OCI-M2 (cell line): ENCODE measurements around the gene KIF5A.

ENCODE experiments used
- DNase-seq: peaks from one replicate; lab custom pipeline; 2025; ENCODE audit not compliant: unreplicated experiment; lab: John Stamatoyannopoulos, UW

KIF5A gene

GRCh38 chr12:57519796-57520052 lies 30.1 kb upstream of the KIF5A start:
- no peak for DNase-seq

DNA sequence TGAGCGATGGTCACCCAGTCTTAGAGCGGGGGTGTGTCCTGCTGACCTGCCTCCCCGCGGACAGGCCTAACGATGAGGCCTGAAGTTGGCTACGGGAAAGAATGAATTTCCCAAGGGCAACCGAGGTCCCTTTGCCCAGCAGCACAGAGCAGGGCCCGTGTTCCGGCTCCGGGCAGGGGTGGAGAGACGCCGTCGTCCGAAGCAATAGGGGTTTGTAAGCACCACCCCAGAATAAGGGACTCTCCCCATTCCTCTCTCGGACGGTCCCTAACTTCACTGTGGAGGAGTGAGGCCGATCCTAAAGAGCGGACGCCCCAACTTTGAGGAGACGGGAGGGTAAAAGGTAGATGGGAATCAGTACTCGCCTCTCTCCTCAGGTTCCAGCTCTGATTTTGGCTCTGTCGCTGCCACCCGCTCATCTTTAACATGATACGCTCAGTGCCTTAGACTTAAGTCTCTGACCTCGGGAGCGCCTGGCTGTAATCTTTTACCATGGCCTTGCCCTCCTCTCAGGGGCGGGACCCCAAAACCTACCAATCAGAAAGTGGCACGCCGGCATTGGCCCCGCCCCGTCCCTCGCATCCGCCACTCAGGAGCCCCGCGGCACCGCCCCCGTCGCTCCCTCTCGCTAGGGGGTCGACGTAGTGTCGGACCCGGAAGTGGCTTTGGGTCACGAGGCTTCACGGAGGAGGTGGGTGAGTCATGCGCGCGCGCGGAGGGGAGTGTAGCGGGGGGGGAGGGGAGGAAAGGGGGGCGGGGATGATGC lies 29.6 kb upstream of the KIF5A start, which contains the start of gene DDIT3:
TSS of gene DDIT3 (minus strand) at position 462 of the 766 bp plus-strand sequence. CDS start 3,108 bp downstream, outside the sequence.
- peak; percentile 80 for DNase-seq

GRCh38 chr12:57521525-57522010 lies 28.3 kb upstream of the KIF5A start:
- DNase-seq: no peak

DNA sequence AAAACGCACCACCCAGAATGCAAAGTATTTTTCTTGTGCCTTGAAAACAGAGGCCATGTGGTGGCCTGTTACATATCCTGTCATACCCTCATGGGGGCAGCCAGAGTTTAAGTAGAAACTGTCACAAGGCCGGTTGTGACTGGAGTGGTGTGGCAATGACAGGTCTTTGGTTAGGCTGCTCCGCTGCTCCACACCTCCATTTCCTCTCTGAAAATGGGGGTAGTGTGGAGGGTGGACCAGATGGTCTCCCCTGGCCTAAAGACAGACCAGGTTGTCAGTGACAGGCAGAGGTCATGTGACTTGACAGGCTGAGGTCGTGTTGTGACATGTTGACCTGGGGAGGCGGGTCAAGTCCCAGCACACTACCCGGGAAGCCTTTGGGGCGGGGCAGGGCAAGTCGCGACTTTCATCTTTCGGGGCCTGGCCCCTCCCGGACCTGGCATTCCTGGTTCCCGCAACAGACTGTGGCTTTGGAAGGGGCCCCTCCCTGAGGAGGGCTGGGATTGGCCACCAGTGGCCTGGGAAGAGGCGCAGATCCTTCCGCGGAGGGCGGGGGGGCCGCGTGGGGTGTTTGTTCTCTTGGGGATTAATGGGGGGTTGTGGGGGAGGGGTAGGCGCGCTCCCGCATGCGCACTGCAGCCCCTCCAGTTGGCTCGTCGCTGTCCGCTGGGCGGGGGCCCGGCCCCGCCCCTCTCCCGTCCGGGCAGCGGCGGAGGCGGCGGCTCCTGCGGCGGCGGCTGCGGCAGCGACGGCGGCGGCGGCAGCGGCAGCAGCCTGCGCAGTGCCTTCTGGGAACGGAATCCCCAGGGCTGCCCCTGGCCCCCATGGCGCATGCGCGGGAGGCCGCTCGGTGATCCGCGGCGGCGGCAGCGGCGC lies 27.6 kb upstream of the KIF5A start, which contains the start of gene MBD6:
TSS of gene MBD6 (plus strand) at position 814 of the 876 bp plus-strand sequence. CDS start 1,480 bp downstream, outside the sequence.
- peak; percentile 63 for DNase-seq

- no peak for DNase-seq
Observed at GRCh38 chr12:57522887-57523705, 26.7 kb upstream of the KIF5A start.

GRCh38 chr12:57523706-57524614 lies 25.9 kb upstream of the KIF5A start:
- no peak for DNase-seq

DNA sequence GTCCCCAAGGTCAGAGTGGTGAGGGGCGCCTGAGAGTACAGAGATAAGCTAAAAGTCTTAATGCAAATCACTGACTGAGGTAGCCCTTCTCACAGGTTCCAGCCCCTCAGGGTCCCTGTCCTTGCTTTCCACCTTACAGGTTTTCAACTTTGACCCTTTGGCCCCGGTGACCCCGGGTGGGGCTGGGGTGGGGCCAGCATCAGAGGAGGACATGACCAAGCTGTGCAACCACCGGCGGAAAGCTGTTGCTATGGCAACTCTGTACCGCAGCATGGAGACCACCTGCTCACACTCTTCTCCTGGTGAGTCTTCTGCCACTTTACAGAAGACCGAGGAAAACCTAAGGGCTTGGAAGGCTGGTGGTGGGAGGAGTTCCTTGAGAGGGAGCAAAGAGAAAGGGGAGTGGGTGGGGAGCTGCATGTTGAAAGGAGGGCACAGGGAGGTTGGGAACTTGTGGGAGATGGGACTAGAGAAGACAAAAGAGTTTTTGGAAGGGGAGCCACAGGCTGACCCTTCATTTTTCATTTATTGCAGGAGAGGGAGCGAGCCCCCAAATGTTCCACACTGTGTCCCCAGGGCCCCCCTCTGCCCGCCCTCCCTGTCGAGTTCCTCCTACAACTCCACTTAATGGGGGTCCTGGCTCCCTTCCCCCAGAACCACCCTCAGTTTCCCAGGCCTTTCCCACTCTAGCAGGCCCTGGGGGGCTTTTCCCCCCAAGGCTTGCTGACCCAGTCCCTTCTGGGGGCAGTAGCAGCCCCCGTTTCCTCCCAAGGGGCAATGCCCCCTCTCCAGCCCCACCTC lies 24.8 kb upstream of the KIF5A start:
- no peak for DNase-seq

DNA sequence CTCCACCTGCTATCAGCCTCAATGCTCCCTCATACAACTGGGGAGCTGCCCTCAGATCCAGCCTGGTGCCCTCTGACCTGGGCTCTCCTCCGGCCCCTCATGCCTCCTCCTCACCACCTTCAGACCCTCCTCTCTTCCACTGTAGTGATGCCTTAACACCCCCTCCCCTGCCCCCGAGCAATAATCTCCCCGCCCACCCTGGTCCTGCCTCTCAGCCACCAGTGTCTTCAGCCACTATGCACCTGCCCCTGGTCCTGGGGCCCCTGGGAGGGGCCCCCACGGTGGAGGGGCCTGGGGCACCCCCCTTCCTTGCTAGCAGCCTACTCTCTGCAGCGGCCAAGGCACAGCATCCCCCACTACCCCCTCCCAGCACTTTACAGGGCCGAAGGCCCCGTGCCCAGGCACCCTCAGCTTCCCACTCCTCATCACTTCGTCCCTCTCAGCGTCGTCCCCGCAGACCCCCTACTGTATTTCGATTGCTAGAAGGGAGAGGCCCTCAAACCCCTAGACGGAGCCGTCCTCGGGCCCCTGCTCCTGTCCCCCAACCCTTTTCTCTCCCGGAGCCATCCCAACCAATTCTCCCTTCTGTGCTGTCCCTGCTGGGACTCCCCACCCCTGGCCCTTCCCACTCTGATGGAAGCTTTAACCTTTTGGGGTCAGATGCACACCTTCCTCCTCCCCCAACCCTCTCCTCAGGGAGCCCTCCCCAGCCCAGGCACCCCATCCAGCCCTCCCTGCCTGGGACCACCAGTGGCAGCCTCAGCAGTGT lies 24.0 kb upstream of the KIF5A start:
- DNase-seq: no peak

GRCh38 chr12:57526477-57527126 lies 23.2 kb upstream of the KIF5A start:
- no peak for DNase-seq

DNA sequence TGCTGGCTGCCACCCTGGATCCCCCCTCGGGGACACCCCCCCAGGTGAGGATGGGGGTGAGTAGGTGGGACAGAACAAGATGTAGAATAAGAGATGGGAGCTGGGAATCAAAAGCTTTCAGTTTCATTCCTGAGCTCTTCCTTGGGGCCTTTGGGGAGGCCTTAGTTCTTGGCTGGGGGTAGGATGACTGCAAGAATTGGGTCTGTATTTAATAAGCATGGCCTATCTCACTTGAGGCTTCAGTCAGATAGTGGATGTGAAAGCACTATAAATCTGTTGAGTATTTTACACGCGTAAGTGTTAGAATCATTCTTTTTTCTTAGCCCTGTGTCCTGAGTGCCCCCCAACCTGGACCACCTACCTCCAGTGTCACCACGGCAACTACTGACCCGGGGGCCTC lies 22.7 kb upstream of the KIF5A start:
- no peak for DNase-seq

- DNase-seq: no peak
Observed at GRCh38 chr12:57528176-57528575, 21.7 kb upstream of the KIF5A start.

DNA sequence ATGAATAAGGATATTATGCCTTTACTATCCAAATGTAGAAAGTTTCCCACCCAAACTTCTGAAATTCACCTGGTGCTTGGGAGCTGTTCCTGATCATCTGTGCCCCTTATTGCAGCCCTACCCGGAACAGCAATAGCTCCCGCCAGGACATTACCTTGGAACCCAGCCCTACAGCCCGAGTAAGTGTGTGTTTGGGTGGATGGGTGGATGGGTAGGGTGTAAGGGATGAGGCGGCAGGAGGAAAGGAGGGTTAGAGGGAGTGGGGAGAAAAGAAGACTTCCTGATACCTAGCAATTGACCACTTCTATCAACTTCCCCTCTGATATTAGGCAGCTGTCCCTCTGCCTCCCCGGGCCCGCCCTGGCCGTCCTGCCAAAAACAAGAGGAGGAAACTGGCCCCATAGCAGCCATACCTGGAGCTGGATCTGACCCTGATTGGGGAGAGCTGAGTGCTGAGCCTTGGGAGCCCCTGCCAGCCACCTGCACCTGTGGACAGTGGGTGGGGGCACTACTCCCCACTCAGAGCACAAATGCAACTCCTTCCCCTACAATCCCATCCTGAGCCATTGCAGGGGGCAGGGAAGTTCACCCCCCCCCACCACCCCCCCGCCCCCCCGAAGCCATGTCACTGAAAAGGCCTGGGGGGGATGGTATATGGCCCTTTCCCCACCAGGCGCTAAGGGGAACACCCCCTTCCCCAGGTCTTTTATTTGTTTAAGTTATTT lies 20.9 kb upstream of the KIF5A start:
- no peak for DNase-seq

DNA sequence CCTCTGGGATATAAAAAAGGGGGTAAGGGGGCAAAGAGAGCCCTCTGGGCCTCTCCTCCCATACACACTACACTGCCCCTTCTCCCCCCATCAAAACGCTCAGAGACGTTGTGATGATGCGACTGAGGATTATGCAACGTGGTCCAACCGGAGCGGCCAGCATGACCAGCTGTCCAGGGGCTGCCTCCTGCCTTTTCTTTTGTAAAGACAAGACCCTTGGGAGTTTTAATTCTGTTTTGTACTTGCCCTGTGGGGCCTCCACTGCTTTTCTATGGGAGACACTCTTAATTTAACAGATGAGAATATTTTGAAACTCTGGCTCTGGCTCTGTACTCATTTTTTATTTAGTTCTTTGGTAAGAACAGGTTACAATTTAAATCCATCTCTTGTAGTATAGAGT lies 20.0 kb upstream of the KIF5A start:
- no peak for DNase-seq

DNA sequence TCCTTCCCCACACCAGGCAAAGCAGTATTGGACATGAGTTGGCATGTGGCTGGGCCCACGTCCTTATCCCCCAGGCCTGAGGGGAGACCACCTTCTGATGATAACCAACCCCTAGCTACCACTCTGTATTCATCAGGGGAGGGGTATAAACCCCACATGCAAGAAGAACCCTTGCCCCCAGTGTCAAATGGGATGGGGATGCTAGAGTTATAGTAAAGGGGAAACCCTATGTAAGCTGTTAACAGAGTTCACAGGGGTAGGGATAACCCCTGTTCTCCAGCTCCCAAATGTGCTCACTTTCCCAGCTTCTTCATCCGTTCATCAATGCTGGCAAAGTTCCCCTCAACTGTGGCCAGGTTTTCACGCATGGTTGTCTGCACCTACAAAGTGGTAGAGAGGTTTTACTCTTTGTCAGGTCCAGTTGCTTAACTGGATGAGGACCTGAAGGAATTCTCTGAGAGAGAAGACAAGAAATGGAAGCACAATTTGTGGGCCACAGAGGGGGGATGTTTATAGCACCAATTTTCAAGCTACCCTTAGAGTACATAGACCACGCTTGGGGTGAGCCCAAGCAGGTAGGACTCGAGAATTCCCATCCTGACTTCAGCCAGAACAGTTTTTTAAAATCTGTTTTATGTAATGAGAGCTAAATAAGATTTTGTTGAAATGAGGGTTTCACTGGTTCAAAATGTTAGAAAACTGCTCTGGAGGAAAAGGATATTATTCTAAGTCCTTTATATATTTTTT lies 19.3 kb upstream of the KIF5A start:
- DNase-seq: no peak

DNA sequence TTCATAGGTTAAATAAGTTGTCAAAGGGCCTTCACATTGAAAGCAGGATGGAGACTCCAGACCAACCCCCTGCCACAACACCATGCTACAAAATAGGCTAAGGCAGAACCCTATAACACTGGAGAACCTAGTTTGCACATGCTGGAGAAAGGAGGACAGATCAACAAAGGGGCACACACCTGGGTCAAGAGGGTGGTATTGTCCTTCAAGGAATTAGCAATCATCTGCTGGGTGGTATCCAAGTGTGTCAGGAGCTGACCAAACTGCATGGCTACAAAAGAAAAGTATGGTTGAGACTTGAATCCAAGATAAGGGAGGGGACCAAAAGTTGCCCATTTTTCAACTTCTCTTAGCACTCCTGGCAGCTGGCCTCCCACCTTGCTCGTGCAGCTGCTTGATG lies 18.0 kb upstream of the KIF5A start:
- DNase-seq: no peak

GRCh38 chr12:57533108-57533507 lies 16.7 kb upstream of the KIF5A start:
- no peak for DNase-seq

- no peak for DNase-seq
Observed at GRCh38 chr12:57534250-57534649, 15.6 kb upstream of the KIF5A start.
